Upper lobe of left lung (tissue), 4 donors: Measurements from ENCODE around the gene CDHR4.

Experiments
- CTCF ChIP-seq, 6 experiments: fragments of 450-650 bp in 4 of 6; fragments of 200-600 bp in 2 of 6; sonication (generic) in 2 of 6; IDR thresholded peaks; one replicate each; pipeline ENCODE4 v1.5.1; 2016 to 2019; ENCODE audit warnings: antibody characterized with exemption in 6 of 6
- POLR2A ChIP-seq, 4 donors: fragments of 450-650 bp; IDR thresholded peaks; one replicate each; pipeline ENCODE4 v1.5.1; 2016 to 2017; ENCODE audit warnings: antibody characterized with exemption in 4 of 4, mild to moderate bottlenecking in 2 of 4
- POLR2AphosphoS5 ChIP-seq, 2 donors: sonication (generic); formaldehyde crosslinking; IDR thresholded peaks; one replicate each; pipeline ENCODE4 v1.5.1; 2017; ENCODE audit warnings: antibody characterized with exemption in 2 of 2

- no peak for TF ChIP-seq POLR2AphosphoS5 (IDR thresholded peaks at IDR 0.05)
- TF ChIP-seq POLR2A (IDR thresholded peaks at IDR 0.05), result no peak
- no peak for TF ChIP-seq CTCF (IDR thresholded peaks at IDR 0.05)
Observed at GRCh38 chr3:49788056-49788455, 11.6 kb downstream of the CDHR4 start.
